ENCODE results near the gene CDK16.

- TF ChIP-seq CTCF (IDR thresholded peaks at IDR 0.05; ENCODE audit: poor library complexity, severe bottlenecking) (no peak), EP300 (conservative IDR thresholded peaks at IDR 0.05; ENCODE audit: poor library complexity, severe bottlenecking) (no peak), POLR2AphosphoS5 (IDR thresholded peaks at IDR 0.05) (no peak), EZH2 (IDR thresholded peaks at IDR 0.05; ENCODE audit: borderline replicate concordance, insufficient read depth, low read length, poor library complexity, severe bottlenecking) (no peak), RAD21 (conservative IDR thresholded peaks at IDR 0.05) (no peak), REST (IDR thresholded peaks at IDR 0.05; ENCODE audit: borderline replicate concordance) (no peak), MXI1 (conservative IDR thresholded peaks at IDR 0.05; ENCODE audit: poor library complexity, severe bottlenecking) (no peak), TAF1 (IDR thresholded peaks at IDR 0.05; ENCODE audit: low read depth) (no peak), SMC3 (conservative IDR thresholded peaks at IDR 0.05; ENCODE audit: poor library complexity) (no peak)
Observed at GRCh38 chrX:47239898-47240545, 21.5 kb downstream of the CDK16 start.

Measured in neural cell (in vitro differentiated cells).